ENCODE measurements around the gene COL5A1.

The COL5A1 gene

GRCh38 chr9:134772331-134772730 lies 130.7 kb downstream of the COL5A1 start:
- TF ChIP-seq CTCF (IDR thresholded peaks at IDR 0.05), result no peak
- Histone ChIP-seq H3K27ac (no peak overlapping the region), H3K4me1 (ENCODE audit: control insufficient read depth in 1 of 2, insufficient read depth in 1 of 2, low read depth in 1 of 2, low read length in 1 of 2) (no peaks in the 10 kb centered on the region), H3K36me3 (no peaks in the 10 kb centered on the region), H3K4me3 (ENCODE audit: low read depth in 1 of 2, low read length in 1 of 2) (no peak overlapping the region), H3K27me3 (peaks cover 51% of the 10 kb centered on the region), H3K9me3 (no peaks in the 10 kb centered on the region)

GRCh38 chr9:134773842-134774241 lies 132.2 kb downstream of the COL5A1 start:
- Histone ChIP-seq H3K4me1 (ENCODE audit: control insufficient read depth in 1 of 2, insufficient read depth in 1 of 2, low read depth in 1 of 2, low read length in 1 of 2) (no peaks in the 10 kb centered on the region), H3K4me3 (ENCODE audit: low read depth in 1 of 2, low read length in 1 of 2) (no peak overlapping the region), H3K27ac (no peak overlapping the region), H3K36me3 (no peaks in the 10 kb centered on the region), H3K27me3 (peaks cover 36% of the 10 kb centered on the region), H3K9me3 (no peaks in the 10 kb centered on the region)
- no peak for TF ChIP-seq CTCF (IDR thresholded peaks at IDR 0.05)

GRCh38 chr9:134774410-134774809 lies 132.8 kb downstream of the COL5A1 start:
- H3K27me3 ChIP-seq, result peaks cover 30% of the 10 kb centered on the region
- H3K27ac ChIP-seq, result no peak overlapping the region
- H3K4me3 ChIP-seq (ENCODE audit: low read depth in 1 of 2, low read length in 1 of 2), result no peak overlapping the region
- no peaks in the 10 kb centered on the region for H3K4me1 ChIP-seq (ENCODE audit: control insufficient read depth in 1 of 2, insufficient read depth in 1 of 2, low read depth in 1 of 2, low read length in 1 of 2)
- H3K9me3 ChIP-seq, result no peaks in the 10 kb centered on the region
- no peaks in the 10 kb centered on the region for H3K36me3 ChIP-seq
- TF ChIP-seq CTCF (IDR thresholded peaks at IDR 0.05), result no peak

GRCh38 chr9:134775081-134775951 lies 133.7 kb downstream of the COL5A1 start:
- no peaks in the 10 kb centered on the region for H3K36me3 ChIP-seq
- H3K4me1 ChIP-seq (ENCODE audit: control insufficient read depth in 1 of 2, insufficient read depth in 1 of 2, low read depth in 1 of 2, low read length in 1 of 2), result no peaks in the 10 kb centered on the region
- no peak for TF ChIP-seq CTCF (IDR thresholded peaks at IDR 0.05)
- no peak overlapping the region for H3K4me3 ChIP-seq (ENCODE audit: low read depth in 1 of 2, low read length in 1 of 2)
- H3K9me3 ChIP-seq, result no peaks in the 10 kb centered on the region
- H3K27me3 ChIP-seq, result peaks cover 21% of the 10 kb centered on the region
- no peak overlapping the region for H3K27ac ChIP-seq

GRCh38 chr9:134776080-134776796 lies 134.6 kb downstream of the COL5A1 start:
- Histone ChIP-seq H3K27me3 (peaks cover 12% of the 10 kb centered on the region), H3K27ac (no peak overlapping the region), H3K4me1 (ENCODE audit: control insufficient read depth in 1 of 2, insufficient read depth in 1 of 2, low read depth in 1 of 2, low read length in 1 of 2) (no peaks in the 10 kb centered on the region), H3K36me3 (no peaks in the 10 kb centered on the region), H3K9me3 (no peaks in the 10 kb centered on the region), H3K4me3 (ENCODE audit: low read depth in 1 of 2, low read length in 1 of 2) (no peak overlapping the region)
- TF ChIP-seq CTCF (IDR thresholded peaks at IDR 0.05), result no peak

Measured in neutrophil (primary cell).